Loucy (cell line): Measurements from ENCODE around the gene SERPING1.

ENCODE experiments used
- H2AFZ ChIP-seq: fragments of 200-600 bp; sonication (generic); 2 replicates; pipeline ENCODE4 v1.6.0; 2016; ENCODE audit warnings: antibody characterized with exemption, mild to moderate bottlenecking, low read length, moderate library complexity
- H3F3A ChIP-seq: fragments of 200-600 bp; 2 replicates; pipeline ENCODE4 v1.6.0; 2016; ENCODE audit warnings: antibody characterized with exemption, low read depth, mild to moderate bottlenecking
- H3K27me3 ChIP-seq: fragments of 200-600 bp; sonication (generic); 2 replicates; pipeline ENCODE4 v1.6.1; 2014; ENCODE audit warnings: low read length, mild to moderate bottlenecking; ENCODE audit not compliant: insufficient read depth, poor library complexity, severe bottlenecking
- H3K36me3 ChIP-seq: fragments of 200-600 bp; sonication (generic); 2 replicates; pipeline ENCODE4 v1.6.1; 2016; ENCODE audit warnings: low read length; ENCODE audit not compliant: insufficient read depth
- H3K4me1 ChIP-seq: fragments of 200-600 bp; sonication (generic); 2 replicates; pipeline ENCODE4 v1.5.1; 2014; ENCODE audit warnings: low read length, mild to moderate bottlenecking; ENCODE audit not compliant: insufficient read depth, poor library complexity, severe bottlenecking
- H3K4me2 ChIP-seq: fragments of 200-600 bp; sonication (generic); 2 replicates; pipeline ENCODE4 v1.6.0; 2014; ENCODE audit warnings: antibody characterized with exemption, low read length, low read depth, mild to moderate bottlenecking; ENCODE audit not compliant: poor library complexity, severe bottlenecking
- H3K4me3 ChIP-seq: fragments of 200-600 bp; sonication (generic); 2 replicates; pipeline ENCODE4 v1.5.1; 2014; ENCODE audit warnings: low read length, mild to moderate bottlenecking, mixed read lengths; ENCODE audit not compliant: poor library complexity, severe bottlenecking
- H3K79me2 ChIP-seq: fragments of 200-600 bp; sonication (generic); 2 replicates; pipeline ENCODE4 v1.6.1; 2014; ENCODE audit warnings: low read length; ENCODE audit not compliant: insufficient read depth
- H3K9ac ChIP-seq: fragments of 200-600 bp; sonication (generic); 2 replicates; pipeline ENCODE4 v1.6.0; 2014; ENCODE audit warnings: mild to moderate bottlenecking, low read depth, low read length, moderate library complexity; ENCODE audit not compliant: poor library complexity, severe bottlenecking
- H3K9me2 ChIP-seq: fragments of 200-600 bp; sonication (generic); replicated peaks from 2 replicates; pipeline ENCODE4 v1.6.1; 2016; ENCODE audit warnings: low read depth, low read length, mixed read lengths
- H3K9me3 ChIP-seq: fragments of 200-600 bp; sonication (generic); 2 replicates; pipeline ENCODE4 v1.6.1; 2014; ENCODE audit warnings: mild to moderate bottlenecking, antibody characterized with exemption, low read length, low read depth; ENCODE audit not compliant: insufficient read depth
- H4K20me1 ChIP-seq: fragments of 200-600 bp; sonication (generic); 2 replicates; pipeline ENCODE4 v1.6.0; 2014; ENCODE audit warnings: antibody characterized with exemption, low read length, mild to moderate bottlenecking; ENCODE audit not compliant: insufficient read depth, poor library complexity, severe bottlenecking
- CTCF ChIP-seq: fragments of 200-600 bp; sonication (generic); conservative IDR thresholded peaks from 2 replicates; pipeline ENCODE4 v1.5.1; 2014; ENCODE audit warnings: mild to moderate bottlenecking, antibody characterized with exemption, low read length
- EZH2phosphoT487 ChIP-seq: fragments of 200-600 bp; IDR thresholded peaks from 2 replicates; pipeline ENCODE4 v1.6.1; 2018; ENCODE audit warnings: antibody characterized with exemption, mild to moderate bottlenecking, moderate library complexity, borderline replicate concordance

The SERPING1 gene

DNA sequence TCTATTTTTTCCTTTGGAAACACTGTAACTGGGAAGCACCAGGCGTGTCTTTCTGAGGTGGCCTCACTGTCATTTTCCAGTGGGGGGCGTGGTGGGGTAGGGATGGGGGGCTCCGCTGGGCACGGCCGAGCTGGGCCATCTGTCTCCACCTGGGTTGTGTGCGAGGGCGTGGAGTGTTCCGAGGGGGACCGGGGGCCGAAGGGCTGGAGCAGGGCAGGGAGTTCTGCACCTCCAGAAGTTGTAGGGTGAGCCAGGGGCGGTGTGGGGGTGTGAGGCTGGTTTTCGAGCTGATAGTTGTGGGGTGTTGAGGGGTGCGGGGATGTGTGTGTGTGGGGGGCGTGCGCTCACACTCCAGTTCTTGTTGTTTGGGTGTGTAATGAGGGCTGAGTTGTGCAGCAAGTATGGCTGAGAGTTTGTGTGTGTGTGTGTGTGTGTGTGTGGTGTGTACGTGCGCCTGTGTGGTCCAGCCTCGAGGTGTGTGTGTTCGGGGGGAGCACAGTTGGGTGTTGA, 41.4 kb downstream of the SERPING1 start:
- Histone ChIP-seq H2AFZ (peak overlapping the region; percentile 83; the same call in 1 of the 2 replicates), H3K4me3 (peak overlapping the region; percentile 97), H3K4me1 (peaks cover 49% of the 10 kb centered on the region), H3K4me2 (peak overlapping the region; percentile 98), H3K9me3 (no peaks in the 10 kb centered on the region), H3F3A (no peaks in the 10 kb centered on the region), H3K9ac (peak overlapping the region; percentile 91), H3K27me3 (no peaks in the 10 kb centered on the region), H3K79me2 (peaks cover 37% of the 10 kb centered on the region), H3K36me3 (no peaks in the 10 kb centered on the region), H3K9me2 (no peaks in the 10 kb centered on the region), H4K20me1 (no peaks in the 10 kb centered on the region)
- TF ChIP-seq CTCF (peak; percentile 39), EZH2phosphoT487 (no peak)

DNA sequence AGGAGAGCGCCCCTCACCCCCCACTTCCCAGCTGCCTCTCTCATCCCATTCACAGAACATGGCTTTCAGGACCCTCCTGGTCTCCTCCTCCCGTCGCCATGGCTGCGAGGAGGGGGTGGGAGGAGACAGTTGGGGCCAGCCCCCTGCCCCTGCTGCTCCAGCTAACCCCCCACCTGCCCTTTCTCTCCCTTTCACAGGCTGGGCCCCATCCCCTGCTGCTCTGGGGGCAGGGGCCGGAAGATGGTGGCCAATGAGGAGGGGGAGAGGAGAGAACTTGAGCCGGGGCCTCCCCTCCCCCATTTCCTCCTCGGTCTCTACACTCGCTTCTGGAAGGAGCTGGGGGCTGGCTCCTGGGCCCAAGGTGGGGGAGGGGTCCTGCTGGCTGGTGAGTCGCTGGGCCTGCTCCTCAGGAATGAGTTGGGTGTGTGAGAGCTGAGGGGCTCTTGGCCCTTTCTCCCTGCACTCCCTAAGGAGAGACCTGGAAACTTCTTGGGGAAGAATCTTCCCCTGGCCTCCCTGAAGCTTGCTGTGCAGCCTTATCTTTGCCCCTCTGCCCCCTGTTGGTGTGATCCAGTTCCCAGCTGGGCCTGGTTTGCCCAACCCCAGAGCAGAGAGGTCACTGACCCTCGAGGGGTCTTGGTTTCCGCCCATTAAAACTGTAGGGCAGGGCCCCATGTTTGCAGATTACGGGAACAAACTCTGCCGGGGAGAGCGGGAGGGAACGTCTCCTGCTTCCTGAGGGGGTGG, 42.0 kb downstream of the SERPING1 start:
- no peaks in the 10 kb centered on the region for H3K9me2 ChIP-seq
- H3K4me2 ChIP-seq = peak overlapping the region; percentile 98
- no peaks in the 10 kb centered on the region for H3K36me3 ChIP-seq
- TF ChIP-seq CTCF (peak; percentile 49), EZH2phosphoT487 (no peak)
- no peaks in the 10 kb centered on the region for H3K27me3 ChIP-seq
- H4K20me1 ChIP-seq = no peaks in the 10 kb centered on the region
- H3F3A ChIP-seq = no peaks in the 10 kb centered on the region
- H3K79me2 ChIP-seq = peaks cover 37% of the 10 kb centered on the region
- H2AFZ ChIP-seq = peak overlapping the region; percentile 83; the same call in 1 of the 2 replicates
- peak overlapping the region; percentile 97 for H3K4me3 ChIP-seq
- no peaks in the 10 kb centered on the region for H3K9me3 ChIP-seq
- H3K4me1 ChIP-seq = peaks cover 51% of the 10 kb centered on the region
- H3K9ac ChIP-seq = peak overlapping the region; percentile 91

GRCh38 chr11:57640068-57640800, 42.7 kb downstream of the SERPING1 start:
- Histone ChIP-seq H3F3A (no peaks in the 10 kb centered on the region), H3K9ac (peak overlapping the region; percentile 91), H2AFZ (no peak overlapping the region)

More at GRCh38 chr11:57640068-57640800, 42.7 kb downstream of the SERPING1 start:
- H3K27me3 ChIP-seq = no peaks in the 10 kb centered on the region
- H3K9me3 ChIP-seq = no peaks in the 10 kb centered on the region
- no peaks in the 10 kb centered on the region for H3K9me2 ChIP-seq
- peaks cover 56% of the 10 kb centered on the region for H3K4me1 ChIP-seq
- peak overlapping the region; percentile 97 for H3K4me3 ChIP-seq
- TF ChIP-seq EZH2phosphoT487 (no peak), CTCF (no peak)
- H3K36me3 ChIP-seq = no peaks in the 10 kb centered on the region
- H4K20me1 ChIP-seq = no peaks in the 10 kb centered on the region
- H3K4me2 ChIP-seq = peak overlapping the region; percentile 98
- peaks cover 37% of the 10 kb centered on the region for H3K79me2 ChIP-seq
